Activated gamma-delta T cell treated with Interleukin-2 at 50 U/mL for 16 hours (primary cell): ENCODE results near the gene CCDC7.
"Not testable (repeated sequence)": the region's sequence is repeated elsewhere in the genome, so short reads cannot be mapped to it uniquely, and the experiment has no call there.

Source experiments
- DNase-seq: peaks from one replicate; pipeline ENCODE4 v3.0.0-alpha.2; 2020

Gene CCDC7

DNA sequence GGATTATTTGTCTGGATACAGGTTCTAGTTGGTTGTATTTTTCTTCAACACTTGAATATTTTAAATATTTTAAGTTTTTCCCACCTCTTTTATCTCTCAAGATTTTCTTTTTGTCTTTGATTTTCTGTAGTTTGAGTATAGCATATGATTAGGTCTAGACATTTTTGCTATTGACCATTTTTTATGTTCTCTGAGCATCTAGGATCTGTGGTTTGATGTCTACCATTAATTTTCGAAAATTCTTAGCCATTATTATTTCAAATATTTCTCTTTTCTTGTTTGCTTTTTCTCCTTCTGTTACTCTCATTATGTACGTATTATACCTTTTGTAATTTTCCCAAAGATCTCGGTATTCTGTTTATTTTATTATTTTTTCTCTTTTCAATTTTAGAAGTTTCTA, 293.0 kb downstream of the CCDC7 start:
- no peak for DNase-seq

DNA sequence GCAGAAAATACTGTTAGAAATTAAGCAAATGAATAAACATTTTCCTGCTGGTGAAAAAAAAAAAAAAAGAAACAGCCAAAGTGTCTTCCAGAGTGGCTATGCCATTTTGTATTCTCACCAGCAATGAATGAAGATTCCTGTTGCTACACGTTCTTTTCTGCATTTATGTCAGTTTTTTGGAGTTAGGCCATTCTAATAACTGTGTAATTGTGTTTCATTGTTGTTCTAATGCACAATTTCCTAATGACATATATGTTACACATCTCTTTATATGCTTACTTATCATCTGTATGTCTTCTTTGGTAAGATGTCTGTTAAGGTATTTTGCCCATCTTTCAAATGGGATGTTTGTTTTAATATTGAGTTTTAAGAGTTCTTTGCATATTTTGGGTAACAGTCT, 298.4 kb downstream of the CCDC7 start:
- DNase-seq: no peak

DNA sequence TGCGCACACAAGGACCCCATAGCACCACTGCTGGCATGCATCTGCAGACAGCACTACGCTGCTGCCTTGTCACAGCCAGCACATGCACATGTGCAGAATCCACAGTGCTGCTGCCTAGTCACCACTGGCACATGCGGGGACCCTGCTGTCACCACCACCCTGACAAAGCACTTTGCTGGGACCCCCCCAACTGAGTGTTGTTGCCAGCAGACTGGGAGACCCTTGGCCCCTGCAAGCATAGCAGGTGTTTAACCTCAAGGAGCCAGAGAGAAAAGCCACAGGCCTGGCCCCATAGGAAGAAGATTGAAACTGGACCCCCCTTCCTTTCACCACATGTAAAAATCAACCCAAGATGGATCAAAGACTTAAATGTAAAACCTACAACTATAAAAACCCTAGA, 300.9 kb downstream of the CCDC7 start:
- DNase-seq: no peak

DNA sequence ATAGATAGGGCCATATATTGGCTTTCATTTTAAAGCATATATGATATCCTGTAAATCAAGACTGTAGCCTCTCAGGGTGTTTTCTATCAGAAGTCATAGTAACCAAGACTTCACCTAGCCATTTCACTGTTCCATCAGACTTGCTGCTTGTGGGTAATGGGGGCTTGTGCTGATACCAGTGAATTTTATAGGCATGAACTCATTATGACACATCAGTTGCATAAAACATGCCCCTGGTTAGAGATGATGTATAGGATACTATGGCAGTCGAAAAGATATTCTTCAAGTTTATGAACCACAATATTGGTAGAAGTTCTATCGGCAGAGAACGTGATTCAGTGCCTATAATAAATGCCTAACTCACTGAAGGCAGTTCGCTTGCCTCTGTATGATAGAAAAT, 305.6 kb downstream of the CCDC7 start:
- DNase-seq: no peak

DNA sequence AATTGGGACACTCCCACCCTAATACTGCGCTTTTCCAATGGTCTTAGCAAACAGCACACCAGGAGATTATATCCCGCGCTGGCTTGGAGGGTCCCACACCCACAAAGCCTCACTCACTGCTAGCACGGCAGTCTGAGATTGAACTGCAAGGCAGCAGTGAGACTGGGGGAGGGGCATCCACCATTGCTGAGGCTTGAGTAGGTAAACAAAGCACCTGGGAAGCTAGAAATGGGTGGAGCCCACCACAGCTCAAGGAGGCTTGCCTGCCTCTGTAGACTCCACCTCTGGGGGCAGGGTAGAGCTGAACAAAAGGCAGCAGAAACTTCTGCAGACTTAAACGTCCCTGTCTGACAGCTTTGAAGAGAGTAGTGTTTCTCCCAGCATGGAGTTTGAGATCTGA, 309.0 kb downstream of the CCDC7 start:
- DNase-seq: not testable (repeated sequence)

DNA sequence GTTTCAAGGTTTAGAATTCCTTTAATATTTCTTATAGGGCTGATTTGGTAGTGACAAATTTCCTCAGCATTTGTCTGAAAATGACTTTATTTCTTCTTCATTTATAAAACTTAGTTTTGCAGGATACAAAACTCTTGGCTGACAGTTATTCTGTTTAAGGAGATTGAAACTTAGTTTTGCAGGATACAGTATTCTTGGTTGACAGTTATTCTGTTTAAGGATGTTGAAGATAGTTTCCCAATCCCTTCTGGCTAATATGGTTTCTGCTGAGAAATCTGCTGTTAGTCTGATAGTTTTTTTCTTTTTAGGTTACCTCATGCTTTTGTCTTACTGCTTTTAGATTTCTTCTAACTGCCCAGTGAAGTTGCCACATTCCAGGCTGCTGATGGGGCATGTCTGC, 325.3 kb downstream of the CCDC7 start:
- DNase-seq: no peak

DNA sequence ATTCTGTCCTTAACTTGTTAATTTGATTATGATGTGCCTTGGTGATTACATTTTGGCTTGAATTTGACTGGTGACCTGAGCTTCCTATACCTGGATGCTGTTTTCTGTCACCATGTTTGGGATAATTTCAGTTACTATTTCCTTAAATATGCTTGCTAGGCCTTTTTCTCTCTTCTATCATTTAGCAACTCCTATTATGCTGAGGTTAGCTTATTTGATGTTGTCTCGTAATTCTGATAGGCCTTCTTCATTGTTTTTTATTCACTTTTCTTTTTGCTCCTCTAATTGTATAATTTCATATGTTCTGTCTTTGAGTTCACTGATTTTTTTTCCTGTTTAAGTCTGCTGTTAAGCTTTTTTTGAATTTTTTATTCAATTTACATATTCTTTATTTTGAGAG, 327.2 kb downstream of the CCDC7 start:
- DNase-seq: no peak

DNA sequence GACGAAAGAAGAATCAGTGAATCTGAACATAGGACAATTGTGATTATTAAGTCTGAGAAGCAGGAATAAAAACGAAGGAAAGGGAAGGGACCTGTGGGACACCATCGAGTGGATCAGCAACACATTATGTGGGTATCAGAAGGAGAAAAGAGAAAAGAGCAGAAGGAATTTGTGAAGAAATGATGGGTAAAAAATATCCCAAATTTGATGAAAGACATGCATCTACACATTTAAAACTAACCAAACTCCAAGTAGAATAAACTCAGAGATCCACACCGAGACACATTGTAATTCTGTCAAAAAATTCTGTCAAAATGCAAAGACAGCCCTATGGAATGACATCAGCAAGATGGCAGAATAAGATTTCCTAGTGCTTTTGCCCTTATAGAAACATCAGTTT, 341.0 kb downstream of the CCDC7 start:
- DNase-seq: no peak

DNA sequence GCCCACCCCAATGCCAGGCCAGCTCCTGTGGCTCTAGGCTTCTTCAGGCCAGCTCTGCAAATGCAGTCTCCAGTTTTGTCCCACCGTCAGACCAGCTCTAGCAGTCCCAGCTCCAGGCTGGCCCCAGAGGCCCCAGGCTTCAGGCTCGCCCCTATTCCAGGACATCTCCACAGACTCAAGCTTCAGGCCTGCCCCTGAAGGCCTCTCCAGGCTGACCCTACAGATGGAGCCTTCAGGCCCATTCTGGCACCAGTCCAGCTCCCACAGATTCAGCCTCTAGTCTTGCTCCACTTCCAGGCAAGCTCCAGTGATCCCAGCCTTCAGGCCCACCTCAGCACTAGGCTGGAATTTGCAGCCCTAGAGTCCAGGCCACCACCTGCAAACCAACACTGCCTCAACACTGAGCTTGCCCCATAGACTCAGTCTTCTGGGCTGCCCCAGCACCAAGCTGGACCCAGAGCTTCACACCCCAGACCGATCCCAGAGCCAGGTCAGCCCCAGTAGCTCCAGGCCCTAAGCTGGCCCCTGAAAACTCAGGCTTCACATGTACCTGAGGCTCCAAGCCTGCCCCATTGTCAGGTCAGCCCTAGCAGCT, 341.8 kb downstream of the CCDC7 start:
- no peak for DNase-seq

DNA sequence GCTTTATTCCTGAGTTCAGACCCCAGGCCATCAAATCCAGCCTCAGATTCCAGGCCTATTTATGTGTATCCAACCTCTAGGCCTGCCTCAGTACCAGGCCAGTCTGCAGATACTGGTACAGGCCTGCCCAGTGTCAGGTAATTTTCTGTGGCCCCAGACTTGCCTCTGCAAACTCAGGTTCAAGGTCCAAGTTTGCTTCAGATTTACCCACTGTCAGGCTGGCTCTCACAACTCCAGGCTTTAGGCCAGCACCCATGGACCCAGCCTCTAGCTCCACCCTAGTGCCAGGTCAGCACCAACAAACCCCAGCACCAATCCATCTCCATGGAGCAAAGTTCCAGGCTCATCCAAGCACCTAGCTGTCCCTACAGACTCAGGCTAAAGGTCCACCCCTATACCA, 342.4 kb downstream of the CCDC7 start:
- no peak for DNase-seq

DNA sequence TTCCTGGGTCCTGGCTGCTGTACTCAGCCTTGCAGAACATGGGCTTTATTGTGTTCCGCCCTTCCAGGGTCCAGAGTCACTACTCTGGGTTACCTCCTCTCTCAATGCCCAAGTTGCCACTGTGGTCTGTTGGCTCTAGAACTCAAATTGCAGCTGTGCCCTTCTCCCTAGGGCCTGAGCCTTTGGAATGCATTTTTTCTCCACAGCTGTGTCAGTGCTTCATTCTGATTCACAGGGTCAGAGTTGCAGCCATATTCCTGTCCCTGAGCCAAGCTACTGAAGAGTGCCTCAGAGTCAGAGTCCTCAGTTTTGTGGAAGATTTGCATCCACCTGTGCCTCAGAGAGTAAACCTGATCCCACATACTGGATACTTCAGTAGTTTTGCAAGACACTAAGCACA, 344.5 kb downstream of the CCDC7 start:
- DNase-seq: no peak

DNA sequence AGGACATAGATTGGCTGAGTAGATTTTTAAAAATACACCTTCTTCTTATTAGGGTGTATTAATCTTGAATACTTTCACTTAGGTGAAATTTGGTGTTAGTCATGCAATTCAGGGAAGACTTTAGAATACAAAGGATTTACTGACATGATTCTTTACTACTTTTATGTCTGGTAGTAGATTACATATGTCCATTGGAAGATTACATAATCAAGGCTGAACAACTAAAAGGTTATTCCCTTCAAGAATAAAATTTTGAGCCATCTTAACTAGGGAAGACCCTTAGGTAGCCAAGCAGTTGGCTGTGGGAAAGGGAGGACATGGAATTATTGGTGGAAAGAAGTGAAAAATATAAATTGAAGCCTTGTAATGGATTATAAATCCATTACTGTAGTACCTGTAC, 347.1 kb downstream of the CCDC7 start:
- no peak for DNase-seq

DNA sequence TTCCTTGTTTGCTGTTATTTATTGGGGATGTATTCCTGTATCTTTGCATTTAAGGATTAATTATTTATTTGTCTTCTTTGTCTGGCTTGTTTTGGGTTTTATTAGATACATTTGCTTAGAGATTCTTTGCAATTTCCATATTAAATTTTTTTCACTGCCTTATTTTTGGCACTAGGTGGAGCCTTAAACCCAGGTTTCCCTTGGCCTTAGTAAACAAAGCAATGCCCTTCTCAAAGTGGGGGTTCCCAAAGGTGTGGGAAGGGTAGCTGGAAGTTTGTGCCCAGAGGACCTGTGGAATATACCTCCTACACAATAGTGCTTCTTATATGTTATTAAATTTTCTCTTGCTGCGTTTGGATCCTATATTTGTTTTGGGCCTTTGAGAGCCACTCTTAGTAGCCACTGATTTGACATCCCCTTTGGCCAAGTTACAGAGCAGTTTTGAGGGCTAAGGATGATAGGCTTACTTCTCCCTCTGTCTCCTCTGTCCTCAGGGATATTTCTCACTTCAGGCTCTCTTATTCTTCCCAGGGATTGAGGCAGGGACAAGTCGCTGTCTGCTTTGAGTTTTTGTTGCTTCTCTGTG, 349.8 kb downstream of the CCDC7 start:
- DNase-seq: no peak

DNA sequence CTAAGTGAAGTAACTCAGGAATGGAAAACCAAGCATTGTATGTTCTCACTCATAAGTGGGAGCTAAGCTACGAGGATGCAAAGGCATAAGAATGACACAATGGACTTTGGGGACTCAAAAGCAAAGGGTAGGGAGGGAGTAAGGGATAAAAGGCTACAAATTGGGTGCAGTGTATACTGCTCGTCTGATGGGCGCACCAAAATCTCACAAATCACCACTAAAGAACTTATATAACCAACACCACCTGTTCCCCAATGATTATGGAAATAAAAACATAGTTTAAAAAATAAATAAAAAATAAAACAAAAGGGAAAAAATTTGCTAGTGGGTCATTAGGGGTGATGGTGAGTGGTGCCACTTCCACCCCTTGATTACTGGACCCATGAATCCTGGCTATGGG, 351.5 kb downstream of the CCDC7 start:
- not testable (repeated sequence) for DNase-seq

DNA sequence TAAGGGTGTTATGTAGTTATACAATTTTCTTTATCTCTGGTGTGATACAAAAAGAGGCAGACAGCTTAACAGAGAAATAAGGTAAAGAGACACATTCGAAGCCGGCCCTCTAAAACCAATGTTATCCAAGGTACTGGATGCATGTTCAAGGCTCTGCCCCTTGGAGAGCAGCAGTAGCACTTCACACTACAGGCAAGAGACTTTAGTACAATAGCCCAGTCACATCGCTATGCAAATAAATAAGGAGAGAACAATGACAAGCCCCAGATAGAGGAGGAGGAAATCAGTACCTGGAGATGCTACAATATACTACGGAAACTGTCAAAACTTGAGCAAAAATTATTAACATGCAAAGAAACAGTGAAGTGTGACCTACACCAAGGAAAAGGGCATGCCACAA, 401.0 kb downstream of the CCDC7 start:
- no peak for DNase-seq

DNA sequence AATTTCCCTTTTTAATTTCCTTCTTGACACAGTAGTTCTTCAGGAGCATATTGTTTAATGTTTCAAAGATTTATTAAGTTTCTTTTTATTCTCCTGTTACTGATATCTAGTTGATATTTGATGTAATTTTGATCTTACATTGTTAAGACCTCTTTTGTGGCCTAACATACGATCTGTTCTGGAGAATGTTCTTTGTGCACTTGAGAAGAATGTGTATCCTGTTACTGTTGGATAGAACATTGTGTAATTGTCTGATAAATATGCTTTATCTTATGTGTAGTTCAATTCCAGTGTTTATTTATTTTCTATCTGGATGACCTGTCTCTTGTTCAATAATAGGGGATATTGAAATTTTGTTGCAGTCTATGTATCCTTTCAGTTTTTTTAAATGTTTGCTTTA, 405.4 kb downstream of the CCDC7 start:
- no peak for DNase-seq

DNA sequence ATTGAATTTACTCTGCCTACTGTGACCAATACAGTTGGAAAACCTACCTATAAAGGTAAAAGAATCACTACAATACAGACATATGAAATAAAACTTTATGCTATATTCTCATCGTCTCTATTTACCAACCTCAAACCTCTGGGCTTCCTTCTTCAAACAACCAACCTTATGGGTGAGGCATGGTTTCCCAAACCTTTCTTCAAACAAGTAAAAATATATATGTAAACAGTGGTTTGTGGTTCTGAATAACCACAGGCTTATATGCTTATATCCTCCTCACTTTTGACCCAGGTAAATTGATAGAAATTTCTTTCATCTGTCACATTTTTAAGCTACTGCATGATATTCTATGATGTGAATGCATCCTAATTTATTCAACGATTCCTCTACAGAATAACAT, 408.5 kb downstream of the CCDC7 start:
- DNase-seq: no peak

DNA sequence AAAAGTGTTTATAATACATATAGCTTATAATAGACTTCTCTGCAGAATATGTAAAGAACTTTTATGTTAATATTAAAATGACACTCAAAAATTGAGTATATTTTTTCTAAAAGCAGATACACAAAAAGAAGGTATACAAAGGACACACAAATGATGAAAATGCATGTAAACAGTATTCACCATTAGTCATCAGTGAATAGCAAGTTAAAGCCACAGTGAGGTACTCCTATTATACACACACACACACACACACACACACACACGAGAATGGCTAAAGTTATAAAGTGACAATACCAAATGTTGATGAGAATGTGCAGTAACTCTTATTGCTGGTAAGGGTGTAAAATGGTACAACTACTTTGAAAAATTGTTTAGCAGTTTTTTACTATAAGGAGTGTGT, 419.2 kb downstream of the CCDC7 start:
- DNase-seq: no peak

DNA sequence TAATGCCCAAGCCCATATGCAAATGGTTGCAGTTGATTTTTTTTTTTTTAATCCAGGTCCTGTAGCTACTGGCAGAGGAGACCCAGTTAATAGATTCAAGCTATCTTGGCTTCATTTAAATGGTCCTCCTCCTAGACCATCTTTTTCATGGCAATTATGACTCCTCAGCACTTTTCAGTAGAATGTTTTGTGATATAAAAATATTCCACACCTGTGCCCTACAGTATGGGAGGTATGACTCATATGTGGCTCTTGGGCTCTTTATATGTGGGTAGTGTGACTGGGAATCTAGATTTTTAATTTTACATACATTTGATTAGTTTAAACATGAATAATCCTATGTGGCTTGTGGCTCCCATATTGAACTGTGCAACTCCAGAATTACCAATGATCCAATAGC, 432.0 kb downstream of the CCDC7 start:
- no peak for DNase-seq

DNA sequence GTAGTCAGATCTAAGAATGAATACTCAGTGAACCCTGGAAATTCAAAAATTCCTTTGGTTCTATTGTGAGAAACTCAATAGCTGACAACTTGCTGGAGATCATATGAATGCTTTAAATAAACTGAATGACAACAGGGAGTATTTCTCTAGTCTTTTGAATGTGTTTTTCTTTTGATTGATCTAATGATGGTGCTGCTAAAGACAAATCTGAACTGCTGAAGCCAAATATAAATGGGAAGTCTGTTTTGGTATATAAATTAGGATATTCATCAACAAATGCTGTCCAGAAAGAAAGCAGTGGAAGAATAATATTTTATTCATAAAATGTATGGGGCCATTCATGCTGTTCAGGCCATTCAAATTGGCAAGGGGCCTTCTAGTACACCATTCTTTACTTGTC, 432.7 kb downstream of the CCDC7 start:
- DNase-seq: no peak

DNA sequence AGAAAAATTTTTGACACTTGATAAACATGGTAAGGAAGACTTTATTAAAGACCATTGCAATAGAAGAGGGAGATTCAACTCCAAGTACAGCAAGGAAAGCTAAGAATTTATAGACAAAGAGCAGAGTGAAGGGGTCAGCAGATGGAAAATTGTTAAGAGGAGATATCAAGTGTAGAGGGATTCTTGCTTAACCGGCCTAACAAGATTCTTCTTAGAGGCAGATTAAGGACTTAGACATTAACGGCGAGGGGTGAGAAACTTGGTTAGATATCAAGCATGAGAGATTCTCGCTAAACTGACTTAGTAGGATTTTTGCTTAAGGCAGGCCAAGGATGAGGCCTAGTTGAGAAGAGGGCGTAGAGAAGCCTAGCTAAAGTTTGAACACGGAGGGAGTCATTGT, 436.1 kb downstream of the CCDC7 start:
- no peak for DNase-seq

DNA sequence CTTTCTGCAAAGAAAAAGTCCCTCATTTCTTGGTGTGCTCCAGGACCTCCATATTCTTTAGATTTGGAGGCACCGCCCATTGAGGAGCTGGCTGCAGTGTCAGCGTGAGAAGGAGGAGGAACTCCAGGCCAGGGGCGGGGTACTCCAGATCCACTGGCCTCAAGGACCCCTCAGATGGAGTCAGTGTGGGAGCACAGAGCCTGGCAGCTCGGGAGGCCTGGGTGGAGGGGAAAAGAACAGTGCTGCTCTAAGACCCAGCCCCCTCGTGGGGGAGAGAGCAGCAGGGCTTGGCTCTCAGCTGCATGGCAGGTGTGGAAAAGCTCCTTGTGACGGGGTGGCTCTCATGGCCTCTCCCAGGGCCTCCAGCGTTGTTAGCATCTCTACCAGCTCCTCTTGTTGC, 441.5 kb downstream of the CCDC7 start:
- DNase-seq: no peak

DNA sequence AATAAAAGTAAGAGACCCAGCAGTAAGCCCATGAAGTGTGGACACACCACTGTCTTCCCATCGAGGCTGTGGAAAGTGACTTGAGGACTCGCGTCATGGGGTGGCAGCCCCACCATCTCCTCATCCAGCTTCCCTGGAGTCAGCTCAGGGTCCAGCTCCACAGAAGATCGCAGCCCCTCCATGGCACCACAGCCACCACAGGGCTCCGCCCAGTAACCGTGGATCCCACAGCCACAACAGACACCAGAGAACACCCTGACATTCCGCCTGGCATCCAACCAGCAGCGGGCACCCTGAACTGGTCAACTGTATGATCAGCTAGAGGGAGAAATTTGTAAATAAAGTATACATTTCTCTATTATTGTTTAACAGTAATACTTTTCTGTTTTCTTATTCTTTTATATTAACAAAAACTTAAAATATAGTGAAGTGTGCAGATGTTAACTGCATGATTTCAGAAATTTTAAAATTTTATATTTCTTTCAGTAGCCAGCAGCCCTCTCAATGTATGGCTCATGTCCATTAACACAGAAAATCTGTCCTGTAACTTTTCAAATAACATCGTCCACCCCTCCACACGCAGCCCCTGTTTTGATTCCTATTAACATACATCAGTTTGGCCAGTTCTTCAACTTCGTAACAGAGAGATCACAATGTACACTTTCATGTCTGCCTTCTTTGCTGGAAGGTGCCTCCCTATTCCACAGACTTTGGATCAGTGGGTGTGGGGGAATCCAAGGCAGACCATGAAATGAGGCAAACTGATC, 442.4 kb downstream of the CCDC7 start:
- DNase-seq: no peak

DNA sequence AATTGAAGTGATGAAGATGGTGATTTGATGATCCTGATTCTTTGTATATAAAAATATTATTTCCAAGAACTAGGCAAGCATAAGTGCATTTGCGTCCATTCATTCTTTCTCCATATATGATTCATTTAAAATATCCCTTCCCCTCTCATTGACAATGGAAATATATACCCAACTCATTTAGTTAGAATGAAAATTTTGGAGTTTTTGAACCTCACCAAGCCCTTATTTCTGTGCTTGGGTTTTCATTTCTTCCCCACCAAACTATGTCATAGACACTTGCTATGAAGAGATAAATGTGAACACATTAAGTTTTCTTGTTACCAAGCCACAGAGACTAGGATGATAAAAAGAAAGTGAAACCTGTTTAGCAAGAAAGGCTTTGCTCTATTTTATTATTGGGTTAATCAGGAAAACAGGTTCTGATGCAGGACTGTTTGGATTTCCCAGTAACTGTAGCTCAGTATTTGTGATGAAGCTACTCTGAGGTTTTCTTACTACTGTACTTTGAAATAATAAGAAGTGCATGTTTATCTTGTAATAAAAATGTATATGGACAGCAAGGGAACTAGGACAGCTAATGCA, 443.8 kb downstream of the CCDC7 start:
- no peak for DNase-seq
